HG03108 (cell line): ENCODE results near the gene VARS2.

Source experiments
- ATAC-seq: cut with Tn5 transposase; IDR thresholded peaks from one replicate; pipeline ENCODE4 v1.9.1; 2021; ENCODE audit warnings: moderate library complexity; ENCODE audit not compliant: unreplicated experiment

Gene VARS2

DNA sequence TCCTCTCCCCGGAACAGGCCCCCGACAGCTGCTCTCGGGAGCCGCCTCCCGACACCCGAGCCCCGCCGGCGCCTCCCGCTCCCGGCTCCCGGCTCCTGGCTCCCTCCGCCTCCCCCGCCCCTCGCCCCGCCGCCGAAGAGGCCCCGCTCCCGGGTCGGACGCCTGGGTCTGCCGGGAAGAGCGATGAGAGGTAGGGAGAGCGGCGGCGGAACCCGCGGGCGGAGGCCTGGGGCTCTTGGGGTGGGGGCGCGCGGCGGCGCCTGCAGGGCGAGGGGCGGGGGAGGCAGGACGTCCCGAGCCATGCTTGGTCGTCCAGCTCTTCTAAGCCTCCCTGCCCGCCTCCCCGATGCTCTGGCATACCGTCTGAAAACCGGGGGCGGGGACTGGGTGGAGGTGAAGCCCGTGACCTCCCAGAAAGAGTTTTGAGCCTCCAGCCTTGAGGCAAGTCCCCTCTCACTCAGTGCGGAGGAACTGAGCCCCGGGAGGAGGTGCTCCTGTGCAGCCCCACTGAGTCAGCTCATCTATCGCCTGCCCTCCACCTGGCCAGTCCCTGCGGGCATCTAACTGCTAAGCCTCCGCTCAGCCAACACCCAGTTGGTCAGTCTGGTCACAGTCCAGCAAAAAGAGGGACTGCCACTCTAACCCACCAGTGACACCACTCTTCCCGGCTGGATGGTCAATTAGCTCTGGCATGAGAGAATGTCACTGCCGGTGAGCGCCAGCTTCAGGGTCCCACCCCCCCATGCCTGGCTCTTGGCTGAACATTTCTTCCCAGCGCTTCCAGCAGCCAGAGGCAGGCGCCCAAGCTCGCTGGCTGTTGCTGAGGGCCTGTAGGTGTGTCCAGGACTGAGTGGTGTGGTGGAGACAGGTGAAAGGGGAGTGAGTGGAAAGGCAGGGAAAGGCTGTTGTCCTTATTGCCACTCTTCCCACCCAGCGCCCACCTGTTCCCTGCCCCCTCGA is 29.2 kb upstream of the VARS2 start:
- no peak for ATAC-seq

DNA sequence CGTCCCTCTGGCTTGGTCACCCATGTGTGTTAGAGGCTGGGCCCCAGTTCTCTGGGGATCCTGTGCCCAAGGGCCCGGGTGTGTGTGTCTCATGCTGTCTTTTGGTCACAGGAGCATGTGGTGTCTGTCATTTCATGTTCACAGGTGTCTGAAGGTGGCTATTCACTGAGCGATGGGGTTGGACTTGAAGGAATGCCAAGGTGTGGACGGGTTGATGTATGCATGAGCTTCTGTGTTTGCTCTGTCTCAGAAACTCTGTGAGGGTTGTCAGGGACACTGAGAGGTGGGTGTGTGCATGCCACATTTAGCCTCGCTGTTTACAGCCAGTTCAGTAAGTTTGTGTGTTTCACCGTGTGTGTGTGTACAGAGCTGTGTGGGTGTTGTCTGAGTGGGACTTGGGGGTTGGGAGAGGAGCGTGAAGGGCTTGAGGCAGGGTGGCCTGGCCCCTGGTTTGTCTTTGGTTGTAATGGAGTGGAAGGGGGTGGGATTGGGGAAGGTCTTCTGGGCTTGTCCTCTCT is 28.5 kb upstream of the VARS2 start:
- ATAC-seq = no peak

DNA sequence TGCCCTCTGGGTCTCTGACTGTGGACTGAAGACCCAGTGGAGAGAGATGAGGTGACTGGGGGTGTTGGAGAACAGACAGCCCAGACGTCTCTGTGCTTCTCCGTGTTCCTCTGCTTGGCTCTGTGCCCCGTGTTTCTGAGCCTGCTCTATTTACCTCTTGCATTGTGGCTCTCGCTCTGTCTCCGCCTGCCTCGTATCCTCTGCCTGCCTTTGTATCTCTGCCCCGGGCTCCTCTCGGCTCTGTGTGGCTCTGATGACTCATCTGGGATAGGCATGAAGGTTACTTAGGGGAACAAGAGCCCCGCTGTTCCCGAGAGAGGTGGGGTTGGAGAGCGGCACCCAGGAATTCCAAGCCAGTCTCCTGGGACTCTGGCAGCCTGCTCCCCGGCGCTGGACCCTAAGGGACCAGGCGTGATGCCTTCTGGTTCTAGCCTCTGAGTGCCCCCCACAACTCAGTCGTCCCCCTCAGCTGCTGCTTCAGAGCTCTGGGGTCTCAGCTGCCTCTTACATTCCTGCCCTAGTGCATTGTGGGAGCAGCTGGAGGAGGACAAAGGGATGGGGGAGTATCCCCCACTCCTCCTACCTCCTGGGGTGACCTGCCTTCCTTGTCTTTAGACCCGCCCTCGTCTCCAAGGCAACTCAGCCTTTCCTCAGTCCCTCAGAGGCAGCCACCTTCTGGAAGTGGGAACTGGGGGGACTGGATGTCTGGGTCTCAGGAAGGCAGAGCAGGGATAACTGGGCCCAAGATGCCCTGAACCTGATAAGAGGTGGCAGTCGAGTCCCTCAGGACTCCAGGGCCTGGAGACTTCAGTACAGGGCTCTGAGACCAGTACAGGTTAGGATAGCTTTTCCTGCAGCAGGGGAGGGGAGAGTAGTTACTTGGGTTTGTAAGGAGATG is 27.8 kb upstream of the VARS2 start:
- ATAC-seq = no peak

DNA sequence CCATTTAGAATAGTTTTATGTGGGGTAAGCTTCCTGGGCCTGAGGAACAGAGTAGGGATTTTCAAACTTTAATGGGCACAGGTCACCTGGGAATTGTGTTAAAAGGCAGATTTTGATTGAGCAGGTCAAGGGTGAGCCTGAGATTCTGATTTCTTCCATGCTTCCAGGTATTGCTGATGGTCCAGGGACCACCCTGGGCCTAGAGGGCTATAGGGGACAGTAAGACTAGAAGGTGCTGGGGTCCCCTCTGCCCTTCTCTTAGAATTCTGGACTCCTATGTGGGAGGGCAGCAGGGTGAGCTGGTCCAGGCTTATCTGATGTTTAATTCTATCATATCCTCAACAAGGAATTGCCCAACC is 27.2 kb upstream of the VARS2 start:
- no peak for ATAC-seq

DNA sequence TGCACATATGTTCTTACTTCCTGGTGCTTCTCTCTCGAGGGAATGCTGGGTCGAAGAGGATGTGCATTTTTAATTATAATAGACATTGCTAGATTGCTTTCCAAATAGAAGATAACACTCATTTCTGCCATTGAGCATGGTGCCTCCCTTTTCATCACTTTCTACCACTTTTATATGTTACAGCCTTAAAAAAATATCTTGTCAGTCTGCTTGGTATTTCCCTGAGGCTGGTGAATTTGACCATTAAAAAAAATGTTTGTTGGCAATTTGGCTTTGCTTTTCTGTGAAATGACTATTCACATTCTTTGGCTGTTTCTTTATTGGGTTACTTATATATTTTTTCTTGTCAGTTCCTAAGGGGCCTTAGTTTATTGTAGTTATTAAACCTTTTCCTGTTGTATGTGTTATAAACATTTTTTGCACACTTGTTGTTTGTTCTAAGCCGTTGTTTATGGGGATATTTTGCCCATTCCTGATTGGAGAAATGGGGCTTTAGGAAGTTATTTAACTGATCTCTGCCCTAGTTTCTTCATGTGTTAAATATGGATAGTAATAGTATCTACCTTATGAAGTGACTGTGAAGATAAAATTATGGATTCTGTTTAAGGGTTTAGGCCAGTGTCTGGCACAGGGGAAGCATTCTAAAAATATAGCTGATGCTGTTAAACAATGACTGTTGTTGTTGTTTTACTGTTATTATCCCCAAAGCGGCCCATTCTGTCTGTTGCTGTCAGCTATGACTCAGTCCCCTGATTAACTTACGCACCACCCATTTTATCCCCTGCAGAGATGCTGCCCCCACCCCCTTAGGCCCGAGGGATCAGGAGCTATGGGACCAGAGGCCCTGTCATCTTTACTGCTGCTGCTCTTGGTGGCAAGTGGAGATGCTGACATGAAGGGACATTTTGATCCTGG is 25.9 kb upstream of the VARS2 start:
- ATAC-seq = no peak

DNA sequence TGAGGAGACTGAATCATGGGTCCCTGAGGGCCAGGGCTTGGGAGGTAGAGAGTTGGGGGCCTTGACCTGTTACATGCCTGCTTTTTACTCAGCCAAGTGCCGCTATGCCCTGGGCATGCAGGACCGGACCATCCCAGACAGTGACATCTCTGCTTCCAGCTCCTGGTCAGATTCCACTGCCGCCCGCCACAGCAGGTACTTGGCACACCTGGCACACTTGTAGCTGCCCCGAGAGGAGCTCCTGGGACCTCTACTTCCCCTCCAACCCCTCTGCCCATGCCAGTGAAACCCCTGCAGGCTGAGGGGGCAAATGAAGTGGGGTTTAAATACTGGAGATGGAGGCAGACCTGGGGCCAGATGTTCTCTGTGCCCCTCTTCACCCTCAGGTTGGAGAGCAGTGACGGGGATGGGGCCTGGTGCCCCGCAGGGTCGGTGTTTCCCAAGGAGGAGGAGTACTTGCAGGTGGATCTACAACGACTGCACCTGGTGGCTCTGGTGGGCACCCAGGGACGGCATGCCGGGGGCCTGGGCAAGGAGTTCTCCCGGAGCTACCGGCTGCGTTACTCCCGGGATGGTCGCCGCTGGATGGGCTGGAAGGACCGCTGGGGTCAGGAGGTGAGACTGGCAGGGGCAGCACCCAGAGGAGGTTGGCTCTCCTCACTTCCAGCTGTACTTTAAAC is 25.1 kb upstream of the VARS2 start:
- no peak for ATAC-seq

DNA sequence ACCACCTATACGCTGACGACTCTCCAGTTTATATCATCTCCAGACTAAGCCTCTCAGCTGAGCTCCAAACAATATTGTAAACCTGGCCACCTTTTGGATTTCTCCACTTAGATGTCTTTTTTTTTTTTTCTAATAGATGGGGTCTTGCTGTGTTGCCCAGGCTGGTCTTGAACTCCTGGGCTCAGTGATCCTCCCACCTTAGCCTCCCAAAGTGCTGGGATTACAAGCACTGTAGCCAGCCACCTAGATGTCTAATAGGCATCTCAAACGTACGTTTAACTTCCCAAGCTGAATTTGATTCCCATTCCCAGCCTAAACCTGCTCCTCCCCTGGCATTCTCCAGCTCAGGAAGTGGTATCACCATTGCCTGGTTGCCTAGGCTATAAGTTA is 24.5 kb upstream of the VARS2 start:
- no peak for ATAC-seq

DNA sequence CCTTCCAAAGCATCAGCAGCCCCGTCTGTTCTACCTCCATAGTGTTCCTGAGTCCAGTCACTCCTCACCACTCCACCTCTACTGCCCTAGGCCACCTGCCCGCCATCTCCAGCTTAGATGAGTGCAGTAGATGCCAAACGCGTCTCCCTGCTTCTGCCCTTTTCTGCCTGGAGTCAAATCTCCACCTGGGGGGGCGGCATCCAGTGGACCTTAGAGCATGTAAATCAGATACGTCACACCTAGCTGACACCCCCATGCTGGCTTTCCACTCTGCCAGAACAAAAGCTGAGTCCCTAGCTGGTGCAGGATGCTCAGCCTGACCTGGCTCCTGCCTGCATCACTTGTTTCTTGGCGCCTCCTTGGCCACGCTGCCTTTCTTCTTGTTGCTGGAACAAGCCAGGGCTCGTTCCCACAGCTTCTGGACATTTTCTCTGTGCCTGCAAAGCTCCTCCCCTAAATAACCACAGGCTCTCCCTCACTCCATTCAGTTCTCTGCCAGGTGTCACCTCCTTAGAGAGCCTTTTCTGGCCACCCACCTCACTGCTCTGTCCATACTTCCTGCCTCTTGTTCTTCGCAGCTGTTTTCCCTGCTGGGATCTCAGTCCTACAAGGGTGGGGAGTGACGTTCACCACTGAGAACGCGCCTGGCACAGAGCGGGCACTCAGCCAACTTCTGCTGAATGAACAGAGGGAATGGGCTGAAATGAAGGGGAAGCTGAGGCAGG is 24.0 kb upstream of the VARS2 start:
- ATAC-seq = no peak

DNA sequence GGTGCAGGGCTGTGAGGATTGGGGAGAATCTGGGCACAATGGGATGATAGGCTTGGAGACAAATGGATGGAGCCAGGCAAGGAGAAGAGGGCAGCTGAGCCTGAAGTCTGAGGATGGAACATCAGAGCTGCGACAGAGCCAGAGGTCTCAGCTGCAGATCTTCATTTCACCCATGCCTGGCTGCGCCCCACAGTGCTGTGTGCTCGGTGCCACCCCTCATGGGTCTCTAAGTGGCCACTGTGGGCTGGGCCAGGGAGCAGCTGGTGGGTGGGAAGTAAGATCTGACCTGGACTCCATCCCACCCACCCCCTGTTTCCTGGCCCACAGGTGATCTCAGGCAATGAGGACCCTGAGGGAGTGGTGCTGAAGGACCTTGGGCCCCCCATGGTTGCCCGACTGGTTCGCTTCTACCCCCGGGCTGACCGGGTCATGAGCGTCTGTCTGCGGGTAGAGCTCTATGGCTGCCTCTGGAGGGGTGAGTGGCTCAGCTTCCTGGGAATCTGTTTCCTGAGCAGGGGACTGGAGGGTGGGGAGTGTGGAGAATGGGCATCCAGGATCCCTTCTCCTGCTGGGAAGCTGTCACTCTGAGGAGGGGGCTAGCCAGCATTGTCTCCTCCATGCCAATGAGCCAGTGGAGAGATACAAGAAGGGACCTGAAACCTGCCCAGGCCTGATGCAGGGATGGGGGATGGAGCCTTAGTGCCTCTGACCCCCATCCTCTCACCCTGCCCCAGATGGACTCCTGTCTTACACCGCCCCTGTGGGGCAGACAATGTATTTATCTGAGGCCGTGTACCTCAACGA is 23.2 kb upstream of the VARS2 start:
- no peak for ATAC-seq

DNA sequence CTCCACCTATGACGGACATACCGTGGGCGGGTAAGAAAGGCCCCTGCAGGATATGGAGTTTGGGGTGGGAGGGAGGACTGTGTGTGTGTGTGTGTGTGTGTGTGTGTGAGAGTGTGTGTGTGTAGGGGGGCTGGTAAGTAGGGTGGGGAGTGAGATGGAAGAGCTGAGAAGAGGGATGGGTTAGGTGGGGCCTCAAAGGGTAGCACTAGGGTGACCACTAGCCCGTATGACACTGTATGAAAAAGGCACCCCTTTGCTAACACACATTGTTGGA is 22.7 kb upstream of the VARS2 start:
- ATAC-seq = no peak

DNA sequence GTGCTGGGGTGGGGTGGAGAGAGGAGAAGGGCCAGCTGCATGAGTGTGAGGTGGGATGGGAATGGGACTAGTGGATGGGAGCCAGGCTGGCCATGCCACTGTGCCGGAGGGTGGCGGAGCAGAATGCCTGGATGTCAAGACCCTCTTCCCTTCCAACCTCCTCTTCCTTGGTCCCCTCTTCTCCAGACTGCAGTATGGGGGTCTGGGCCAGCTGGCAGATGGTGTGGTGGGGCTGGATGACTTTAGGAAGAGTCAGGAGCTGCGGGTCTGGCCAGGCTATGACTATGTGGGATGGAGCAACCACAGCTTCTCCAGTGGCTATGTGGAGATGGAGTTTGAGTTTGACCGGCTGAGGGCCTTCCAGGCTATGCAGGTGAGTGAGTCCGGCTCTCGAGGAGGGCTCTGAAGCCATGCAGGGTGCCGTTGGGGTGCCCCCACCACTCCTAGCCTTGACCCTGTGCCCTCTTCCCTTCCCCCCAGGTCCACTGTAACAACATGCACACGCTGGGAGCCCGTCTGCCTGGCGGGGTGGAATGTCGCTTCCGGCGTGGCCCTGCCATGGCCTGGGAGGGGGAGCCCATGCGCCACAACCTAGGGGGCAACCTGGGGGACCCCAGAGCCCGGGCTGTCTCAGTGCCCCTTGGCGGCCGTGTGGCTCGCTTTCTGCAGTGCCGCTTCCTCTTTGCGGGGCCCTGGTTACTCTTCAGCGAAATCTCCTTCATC is 22.1 kb upstream of the VARS2 start:
- no peak for ATAC-seq

DNA sequence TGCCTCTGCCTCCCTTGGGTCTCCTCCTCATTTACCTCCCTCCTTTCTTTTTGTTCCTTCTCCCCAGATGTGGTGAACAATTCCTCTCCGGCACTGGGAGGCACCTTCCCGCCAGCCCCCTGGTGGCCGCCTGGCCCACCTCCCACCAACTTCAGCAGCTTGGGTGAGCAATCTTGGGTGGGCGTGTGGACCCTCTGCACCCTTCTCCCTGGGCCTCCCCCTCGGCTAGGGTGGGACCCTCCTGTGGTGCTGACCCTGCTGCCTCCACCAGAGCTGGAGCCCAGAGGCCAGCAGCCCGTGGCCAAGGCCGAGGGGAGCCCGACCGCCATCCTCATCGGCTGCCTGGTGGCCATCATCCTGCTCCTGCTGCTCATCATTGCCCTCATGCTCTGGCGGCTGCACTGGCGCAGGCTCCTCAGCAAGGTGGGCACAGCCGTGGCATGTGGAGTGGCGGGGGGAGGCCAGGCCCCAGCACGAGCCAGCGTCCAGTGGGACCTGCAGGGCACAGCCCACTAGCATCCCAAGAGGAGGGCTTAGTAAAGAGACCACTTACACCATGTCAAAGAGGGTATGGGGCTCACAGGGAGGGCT is 20.9 kb upstream of the VARS2 start:
- no peak for ATAC-seq

DNA sequence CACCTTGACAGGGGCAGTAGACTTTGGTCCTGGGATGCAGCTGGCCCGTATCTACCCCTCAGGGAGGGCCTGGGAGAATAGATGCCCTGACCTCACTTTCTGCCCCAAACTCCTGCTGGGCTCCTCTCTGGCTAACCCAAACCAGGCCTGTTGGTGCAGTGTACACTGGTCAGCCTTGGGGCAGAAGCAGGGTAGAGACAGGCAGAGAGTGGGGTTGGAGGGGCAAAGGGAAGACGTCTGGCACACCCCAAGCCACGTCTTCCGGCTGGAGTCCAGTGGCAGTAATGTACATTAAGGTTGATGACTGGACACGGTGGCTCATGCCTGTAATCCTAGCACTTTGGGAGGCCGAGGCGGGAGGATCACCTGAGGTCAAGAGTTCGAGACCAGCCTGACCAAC is 20.4 kb upstream of the VARS2 start:
- ATAC-seq = no peak

DNA sequence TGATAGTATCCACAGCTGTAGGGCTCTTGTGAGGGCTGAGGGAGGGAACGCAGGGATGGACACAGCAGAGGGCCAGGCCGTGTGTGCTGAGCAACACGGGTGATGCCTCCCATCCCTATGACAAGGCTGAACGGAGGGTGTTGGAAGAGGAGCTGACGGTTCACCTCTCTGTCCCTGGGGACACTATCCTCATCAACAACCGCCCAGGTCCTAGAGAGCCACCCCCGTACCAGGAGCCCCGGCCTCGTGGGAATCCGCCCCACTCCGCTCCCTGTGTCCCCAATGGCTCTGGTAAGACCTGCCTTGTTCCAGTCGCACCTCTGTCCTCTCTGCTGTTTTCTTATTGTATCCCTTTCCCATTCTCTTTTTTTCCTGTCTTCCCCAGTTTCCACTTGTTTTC is 19.7 kb upstream of the VARS2 start:
- no peak for ATAC-seq

DNA sequence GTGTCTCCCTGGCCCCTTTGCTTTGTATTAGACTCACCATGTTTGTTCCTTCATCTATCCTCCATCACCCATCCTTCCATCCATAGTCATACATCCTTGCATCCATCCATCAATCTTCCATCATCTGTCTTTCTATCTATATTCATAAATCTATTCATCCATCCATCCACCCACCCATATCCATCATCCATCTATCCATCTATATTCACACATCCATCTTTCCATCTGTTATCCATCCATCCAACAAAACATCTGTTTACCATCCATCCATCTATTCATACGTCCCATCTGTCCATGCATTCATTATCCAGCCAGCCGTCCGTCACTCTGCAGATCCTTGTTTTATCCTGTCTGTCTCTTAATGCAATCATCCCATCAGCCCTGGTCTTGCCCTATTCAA is 19.1 kb upstream of the VARS2 start:
- no peak for ATAC-seq

DNA sequence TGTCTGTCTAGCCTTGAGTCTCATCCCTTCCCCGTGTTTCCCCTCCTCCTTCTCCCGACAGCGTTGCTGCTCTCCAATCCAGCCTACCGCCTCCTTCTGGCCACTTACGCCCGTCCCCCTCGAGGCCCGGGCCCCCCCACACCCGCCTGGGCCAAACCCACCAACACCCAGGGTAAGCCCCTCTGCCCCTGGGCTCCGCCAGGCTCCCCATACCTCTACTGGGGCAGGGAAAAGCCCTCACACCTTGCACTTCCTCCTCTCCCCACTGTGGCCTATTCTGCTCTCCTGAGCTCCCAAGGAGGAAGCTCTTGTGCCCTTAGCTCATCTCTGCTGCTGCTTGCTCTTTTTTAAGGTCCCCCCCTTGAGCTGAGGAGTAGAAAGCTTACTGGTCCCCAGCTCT is 18.7 kb upstream of the VARS2 start:
- no peak for ATAC-seq

DNA sequence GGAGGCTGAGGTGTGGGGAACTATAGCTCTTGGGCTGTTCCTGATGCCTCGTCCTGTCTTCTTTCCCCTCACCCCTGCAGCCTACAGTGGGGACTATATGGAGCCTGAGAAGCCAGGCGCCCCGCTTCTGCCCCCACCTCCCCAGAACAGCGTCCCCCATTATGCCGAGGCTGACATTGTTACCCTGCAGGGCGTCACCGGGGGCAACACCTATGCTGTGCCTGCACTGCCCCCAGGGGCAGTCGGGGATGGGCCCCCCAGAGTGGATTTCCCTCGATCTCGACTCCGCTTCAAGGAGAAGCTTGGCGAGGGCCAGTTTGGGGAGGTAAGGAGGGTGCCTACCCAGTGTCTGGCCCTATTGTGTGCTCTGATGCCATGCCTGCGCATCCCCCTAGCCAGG is 17.5 kb upstream of the VARS2 start:
- ATAC-seq = no peak

DNA sequence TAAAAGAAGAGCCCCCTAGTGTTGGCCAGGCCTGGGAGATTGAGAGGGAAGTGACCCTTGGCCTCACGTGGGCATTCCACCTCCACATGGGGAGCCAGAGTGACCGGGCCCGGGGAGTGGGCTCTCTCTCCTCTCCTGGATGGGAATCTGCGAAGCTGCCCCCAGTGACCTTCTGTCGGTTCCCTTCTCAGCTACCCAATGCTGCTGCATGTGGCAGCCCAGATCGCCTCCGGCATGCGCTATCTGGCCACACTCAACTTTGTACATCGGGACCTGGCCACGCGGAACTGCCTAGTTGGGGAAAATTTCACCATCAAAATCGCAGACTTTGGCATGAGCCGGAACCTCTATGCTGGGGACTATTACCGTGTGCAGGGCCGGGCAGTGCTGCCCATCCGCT is 16.2 kb upstream of the VARS2 start:
- ATAC-seq = no peak
